Activated CD4-positive, alpha-beta T cell treated with anti-CD3 and anti-CD28 coated beads for 1 hour (primary cell): ENCODE measurements around the gene EZH1.
"Not testable (repeated sequence)": the region's sequence is repeated elsewhere in the genome, so short reads cannot be mapped to it uniquely, and the experiment has no call there.

Experiments
- DNase-seq: peaks from one replicate; pipeline ENCODE4 v3.0.0-alpha.2; 2020

Gene EZH1

DNA sequence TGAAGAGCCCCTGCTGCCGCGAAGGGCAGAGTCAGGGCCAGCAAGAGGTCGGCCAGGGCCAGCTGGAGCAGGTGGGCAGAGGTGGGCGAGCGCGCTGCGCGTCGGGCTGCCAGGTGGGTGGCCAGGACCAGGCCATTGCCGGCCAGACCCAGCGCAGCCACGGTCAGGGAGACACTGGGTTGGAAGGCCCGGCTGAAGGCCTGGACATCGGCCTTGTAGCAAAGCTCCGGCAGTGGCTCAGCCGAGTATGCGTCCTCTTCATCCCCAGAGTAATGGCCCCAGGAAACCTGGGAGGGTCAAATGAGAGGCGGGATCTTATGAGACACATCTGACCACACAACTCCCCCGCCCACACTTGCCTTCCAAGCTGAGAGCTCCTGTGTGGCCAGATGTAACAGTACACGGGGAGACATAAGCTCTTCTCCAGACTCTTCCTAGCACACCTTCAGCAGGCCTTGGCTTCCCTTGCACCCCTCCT, 64.5 kb downstream of the EZH1 start:
- no peak for DNase-seq

DNA sequence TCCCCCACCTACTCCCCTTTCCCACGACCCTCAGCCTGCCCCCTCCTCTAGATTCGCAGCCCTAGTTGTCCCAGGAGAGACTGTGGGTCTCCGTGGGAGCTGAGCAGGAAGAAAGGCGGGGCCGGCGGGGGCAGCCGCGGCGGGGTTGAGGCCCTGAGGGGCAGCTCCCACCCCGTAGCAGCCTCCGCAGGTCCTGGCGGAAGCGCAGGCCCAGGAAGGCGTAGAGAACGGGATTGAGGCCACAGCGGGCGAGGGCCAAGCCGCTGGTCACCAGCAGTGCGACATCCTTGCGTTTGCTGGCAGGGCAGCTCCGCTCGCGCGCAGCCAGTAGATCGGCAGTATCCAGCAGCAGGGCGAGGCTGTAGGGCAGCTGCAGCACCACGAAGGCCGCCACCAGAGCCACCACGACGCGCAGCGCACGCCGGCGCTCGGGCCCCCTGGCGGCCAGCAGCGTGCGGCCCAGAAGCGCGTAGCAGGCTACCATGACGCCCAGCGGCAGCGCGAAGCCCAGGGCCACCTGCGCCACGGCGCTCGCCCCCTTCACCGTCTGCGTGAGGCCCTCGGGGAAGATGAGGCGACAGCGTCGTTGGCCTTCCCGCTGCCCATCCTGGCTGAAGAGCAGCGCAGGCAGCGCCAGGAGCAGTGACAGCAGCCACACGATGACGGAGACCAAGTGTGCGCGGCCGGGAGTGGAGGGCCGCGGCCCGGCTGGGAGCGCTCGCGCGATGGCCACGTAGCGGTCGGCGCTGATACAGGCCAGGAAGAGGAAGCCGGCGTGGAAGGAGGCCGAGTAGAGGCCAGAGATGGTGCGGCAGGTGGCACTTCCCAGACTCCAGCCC, 65.1 kb downstream of the EZH1 start:
- DNase-seq, result peak; percentile 62

DNA sequence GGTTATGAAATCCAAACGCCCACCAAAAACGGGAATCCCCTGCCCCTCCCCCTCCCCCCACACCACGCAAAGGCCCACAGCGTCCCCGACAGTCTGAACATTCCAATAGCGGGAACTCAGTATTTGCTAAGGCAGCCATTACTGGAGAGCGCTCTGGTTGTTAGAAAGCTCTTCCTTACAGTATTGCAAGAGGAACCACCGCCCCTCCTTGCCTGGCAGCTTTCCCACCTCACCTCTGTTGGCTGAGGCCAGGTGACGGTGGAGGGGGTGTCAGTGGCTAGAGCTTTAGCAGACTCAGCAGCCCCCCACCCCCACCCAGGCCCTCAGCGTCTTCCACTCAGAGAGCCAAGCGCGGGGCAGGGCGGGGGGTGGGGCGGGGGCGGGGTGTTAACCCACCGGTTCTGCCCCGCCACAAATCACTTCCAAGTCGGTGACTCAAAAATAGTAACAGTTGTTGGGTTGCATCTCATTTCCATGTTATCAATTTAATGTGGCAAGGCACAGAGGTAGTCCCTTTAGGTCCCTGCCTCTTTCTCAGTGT, 65.8 kb downstream of the EZH1 start:
- no peak for DNase-seq

DNA sequence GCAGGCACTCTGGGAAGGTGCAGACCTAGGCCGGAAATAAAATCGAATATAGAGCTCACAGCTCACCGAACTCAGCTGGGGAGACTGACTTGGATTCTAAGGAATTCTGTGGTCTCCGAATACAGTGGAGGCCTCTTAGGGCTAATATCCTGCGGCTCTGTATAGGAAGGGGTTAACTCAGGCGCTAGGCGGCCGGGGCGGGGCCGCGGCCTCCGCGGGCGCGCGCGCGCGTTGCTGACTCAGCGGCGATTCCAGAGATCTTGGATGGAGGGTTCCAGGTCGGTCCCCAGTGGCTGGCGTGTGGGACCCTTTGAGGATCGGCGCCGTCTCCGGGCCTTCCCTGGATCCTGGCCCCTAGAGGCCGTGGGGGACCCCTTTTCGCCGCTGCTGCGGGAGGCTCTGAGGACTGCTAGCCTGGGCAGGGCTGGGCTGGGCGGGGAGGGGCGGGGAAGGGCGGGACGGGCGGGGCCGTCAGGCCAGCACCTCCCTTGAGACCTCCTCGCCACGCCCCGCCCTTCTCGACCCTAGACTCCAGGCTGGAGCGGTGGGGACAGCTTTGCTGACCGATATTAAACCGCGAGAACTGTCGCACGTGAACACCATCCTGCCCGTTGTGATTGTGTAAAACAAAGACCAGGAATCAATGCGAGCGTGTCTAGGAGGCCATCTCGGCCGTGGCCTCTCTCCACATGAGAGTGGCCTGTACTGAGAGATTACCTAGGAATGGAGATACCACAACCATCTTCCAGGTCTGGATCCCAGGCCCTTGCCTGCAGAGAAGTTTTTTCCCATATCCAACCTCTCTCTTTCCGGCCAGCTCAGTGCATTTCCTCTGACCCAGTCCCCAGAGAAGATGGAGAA, 66.7 kb downstream of the EZH1 start:
- DNase-seq, result peak; percentile 59

DNA sequence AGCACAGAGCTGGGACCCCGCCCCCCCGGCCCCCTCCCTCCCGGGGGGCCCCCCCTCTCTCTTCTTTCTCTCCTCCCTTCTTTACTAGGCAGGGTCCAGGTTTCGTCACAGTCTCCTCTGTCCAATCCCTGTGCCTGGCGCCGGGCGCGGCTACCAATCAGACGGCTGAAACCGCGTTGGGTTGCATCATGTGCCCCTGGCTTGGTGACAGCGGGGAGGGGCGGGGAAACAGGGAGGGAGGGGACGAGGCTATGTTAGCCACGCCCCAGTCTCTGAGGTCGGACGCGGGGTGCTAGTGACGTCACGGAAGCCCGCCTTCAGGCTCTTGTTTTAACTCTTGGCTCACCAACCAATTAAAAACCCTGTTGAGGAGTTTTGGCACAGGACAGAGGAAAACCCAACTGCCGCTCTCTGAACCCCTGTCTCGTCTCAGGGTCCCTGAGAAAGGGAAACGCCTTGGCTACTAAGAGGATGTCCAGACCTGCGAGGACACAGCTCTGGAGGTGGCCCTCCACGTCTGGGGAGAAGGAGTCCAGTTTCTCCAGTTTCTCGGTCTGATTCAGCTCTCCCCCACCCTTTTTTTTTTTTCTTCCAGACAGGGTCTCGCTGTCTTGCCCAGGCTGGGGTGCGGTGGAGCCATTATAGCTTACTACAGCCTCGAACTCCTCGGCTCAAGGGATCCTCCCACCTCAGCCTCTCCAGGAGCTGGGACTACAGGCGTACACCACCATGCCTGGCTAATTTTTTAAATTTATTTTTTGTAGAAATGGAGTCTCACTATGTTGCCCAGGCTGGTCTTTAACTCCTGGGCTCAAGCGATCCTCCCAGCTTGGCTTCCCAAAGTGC, 67.6 kb downstream of the EZH1 start:
- DNase-seq, result peak; percentile 97

DNA sequence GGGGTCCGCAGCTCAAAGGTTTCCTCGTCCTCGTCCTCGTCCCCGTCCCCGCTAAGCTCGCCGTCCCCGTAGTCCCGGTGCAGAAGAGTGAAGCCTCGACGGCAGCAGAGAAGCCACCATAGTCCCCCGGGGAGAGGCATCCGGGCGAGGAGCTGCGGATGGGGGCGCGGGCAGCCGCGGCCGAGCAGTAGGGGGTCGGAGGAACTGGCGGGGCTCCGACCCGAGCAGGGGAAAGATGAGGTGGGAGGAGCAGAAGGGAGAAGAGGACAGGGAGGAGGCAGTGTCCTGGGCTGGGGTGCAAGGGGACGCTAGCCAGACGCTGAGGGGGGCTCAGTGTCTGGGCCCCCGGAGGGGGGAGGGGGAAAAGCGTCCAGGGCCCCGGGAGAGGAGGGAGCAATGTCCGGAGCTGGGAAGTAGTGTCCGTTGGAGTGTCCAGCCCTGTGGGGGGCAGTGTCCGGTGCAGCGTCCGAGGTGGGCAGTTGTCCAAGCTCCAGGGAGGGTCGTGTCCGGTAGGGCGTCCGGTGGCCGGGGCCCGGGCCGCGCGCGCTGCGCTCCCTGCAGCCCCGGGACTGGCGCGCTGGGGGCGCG, 68.3 kb downstream of the EZH1 start, which contains the start of gene PLEKHH3:
Gene PLEKHH3, minus strand, starts transcription at position 571 of the 588 bp plus-strand sequence. Its CDS starts 431 bp downstream, at position 140.
- DNase-seq, result no peak

DNA sequence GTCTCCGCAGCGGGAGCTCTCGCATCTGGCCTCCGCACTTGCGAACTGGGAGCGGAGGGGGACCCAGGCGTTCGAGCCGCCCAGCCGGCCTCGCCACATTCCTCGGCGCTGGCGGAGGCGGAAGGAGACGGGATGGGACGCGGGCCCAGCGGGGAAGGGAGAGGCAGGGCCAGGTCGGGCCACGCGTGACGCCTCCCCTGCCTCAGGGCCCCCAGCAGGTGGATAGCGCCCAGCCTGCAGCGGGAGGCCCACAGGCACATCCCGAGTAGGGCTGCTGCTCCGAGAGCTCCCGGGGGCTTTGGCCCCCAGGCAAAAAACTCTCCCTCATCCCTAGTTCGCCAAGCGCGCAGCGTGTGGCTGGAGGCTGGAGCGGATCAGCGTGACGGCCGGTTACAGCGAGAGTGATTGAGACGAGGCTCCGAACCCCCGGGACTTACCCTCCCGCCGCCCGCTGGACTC, 68.8 kb downstream of the EZH1 start:
- no peak for DNase-seq

DNA sequence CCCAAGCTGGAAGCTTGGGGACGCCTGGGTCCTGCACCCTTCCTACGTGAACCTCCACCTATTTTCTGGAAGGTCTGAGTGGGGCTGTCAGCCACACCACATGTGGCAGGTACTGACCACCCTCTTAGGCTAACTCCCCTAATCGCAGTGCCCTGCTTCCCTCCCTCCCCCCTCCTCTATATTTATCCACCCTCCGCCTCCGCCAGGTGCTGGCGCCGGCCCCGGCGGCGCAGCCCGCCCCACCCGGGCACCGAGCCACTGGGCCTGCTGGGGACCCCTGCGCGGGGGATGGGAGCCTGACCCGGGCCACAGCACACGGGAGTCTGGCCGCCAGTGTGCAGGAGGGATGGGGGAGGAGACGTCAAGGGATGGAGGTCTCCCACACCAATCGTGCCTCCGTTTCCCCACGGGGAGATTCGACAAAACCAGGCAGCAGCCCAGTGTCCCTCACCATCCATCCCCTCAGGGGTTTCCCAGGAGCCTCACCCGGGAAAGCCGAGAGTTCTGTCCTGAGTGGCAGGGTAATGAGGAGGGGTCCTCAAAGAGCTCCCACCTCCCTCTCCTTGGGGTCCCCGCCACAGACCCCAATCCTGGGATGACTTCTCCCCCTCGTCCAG, 69.4 kb downstream of the EZH1 start:
- DNase-seq, result no peak

DNA sequence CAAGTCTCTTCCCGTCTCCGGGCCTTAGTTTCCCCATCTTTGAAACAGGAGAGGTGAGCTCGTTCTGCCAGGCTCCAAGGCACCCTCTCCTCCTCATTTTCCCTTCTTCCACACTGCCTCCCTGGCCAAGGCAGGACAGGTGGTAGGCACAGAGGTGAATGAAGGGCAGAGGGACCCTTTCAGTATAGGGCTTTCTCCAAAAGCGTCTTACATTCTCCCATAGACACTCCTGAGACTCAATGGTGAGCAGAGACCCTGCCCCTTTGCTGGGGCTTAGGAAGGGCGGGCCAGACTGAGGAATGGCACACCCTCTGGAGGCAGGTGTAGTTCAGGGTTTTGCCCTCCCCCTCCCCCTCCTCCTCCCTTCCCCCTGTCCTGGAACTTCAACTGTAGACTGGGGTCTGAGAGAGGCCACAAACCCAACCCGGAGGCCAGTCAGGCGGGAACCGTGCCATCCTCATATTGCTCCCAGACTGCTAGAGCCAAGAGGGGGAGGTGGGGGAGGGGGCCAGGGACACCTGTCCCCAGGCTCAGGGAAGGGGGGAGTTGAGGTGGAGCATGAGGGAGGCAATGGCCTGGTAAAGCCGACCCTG, 70.0 kb downstream of the EZH1 start:
- DNase-seq, result no peak

DNA sequence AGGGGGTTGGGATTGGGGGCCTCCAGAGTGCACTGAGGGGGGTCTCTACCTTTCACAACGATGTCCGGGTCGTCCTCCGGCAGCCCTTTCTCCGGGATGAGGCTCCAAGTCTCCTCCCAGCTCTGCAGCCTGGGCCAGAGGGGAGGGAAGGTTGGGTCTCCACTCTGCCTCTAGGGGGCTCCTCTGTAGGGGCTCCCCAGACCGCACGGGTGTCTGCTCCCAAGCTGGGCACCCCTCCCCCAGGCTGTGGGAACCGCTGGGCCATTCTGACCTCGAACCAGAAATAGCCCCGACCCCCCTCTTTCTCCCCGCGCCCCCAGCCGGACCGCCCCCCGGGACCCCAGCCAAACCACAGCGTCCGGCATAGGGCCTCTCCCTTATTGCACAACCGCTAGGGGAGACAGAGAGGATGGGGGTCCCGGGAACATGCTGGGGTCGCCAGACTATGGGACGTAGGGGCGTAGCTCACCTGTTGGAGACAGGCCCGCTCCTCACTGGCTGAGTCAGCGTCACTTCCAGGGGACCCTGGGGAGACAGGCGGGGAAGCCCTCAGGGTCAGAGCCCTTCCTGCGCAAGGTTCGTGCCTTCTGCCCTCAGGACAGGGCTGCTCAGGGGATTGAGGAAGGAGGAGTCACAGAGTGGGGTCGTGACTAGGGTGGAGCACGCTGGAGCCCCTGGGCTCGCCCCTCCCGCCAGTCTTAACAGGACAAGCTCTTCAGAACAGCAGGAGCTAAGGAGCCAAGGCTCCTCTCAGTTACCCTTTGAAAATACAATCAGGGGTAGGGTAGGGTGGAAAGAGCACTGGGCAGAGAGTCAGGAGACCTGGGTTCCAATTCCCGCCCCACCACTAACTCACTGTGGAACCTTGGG, 70.7 kb downstream of the EZH1 start:
- DNase-seq, result no peak

DNA sequence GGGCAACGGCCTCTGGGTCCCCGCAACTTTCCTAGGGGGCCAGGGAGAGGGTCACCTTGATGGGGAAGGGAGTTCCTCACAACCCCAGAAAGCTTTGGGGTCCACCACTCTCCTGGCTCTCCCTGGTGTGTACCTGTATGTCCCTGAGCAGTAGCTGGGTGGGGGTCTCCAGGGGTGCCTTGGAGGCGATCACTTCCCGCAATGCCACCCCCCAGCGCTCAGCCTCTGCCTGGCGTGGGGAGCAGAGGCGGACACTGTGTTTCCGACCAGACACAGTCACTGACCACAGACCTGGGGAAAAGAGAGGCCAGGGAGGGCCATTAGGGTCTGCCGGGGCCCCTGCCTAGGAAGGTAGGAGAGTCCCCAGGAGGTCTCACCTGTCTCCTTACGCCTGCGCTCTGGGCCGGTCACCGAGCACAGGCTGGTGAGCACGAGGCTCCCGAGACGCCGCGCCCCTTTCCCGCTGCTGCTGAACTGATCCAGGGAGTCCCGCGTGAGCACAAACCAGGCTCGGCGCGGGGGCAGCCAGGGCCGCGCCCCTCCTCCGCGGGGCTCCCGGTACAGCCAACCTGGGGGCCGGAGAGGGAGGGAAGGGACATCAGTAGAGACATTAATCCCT, 71.5 kb downstream of the EZH1 start:
- DNase-seq, result no peak

DNA sequence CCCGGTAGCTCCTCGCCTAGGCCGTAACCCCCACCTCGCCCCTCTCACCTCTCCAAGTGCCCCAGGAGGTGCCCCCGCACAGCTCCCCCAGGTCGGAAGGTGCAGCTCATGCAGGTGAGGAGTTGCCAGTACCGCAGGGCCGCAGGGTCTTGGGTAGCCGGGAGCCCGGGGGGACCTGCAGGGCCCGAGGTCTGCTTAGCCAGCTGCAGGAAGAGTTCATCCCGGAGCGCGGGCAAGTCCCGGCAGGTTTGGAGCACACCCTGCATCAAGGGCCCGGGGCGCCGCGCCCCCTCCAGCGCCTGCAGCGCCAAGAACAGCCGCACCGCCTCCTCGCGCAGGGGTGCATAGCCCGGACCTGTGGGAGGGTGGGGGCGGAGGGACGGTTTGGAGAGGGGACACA, 72.8 kb downstream of the EZH1 start:
- DNase-seq, result no peak

DNA sequence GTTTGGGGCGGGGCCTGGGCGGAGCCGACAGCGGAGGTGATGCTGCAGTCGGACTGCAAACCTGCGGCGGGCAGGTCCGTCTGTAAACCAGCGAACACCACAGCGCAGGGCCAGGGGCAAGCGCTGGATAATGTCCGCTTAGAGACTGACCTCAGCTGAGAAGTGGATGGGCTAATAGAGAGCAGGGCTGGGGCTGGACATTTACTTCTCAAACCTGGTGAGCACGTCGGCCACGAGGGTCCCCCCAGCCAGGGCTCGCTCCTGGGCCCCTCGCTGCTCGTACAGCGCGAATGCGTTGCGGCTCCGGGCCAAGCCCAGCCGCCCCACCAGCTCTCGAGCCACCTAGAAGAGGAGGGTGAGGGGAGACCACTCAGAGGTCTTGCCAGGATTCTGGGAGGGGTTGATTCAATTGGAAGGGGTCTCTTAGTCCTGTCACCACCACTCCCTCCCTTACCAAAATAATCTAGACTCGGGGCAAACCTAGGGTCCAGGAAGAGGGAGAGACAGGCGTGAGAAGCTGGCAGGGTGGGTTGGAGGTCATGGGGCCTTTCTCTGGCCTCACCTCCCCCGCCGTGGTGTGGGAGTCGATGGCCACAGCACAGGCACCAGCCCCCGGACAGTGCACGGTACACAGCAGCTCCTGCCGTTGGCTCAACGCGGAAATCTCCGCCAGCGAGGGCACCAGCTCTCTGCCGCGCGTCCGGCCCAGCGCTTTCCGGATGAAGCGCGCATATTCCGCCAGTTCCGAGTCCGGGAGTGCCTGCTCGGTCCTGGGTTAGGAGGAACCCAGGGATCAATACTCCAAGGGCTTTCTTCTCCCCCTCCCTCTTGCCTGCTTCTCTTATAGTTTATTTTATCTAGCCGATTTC, 73.8 kb downstream of the EZH1 start:
- DNase-seq, result no peak

DNA sequence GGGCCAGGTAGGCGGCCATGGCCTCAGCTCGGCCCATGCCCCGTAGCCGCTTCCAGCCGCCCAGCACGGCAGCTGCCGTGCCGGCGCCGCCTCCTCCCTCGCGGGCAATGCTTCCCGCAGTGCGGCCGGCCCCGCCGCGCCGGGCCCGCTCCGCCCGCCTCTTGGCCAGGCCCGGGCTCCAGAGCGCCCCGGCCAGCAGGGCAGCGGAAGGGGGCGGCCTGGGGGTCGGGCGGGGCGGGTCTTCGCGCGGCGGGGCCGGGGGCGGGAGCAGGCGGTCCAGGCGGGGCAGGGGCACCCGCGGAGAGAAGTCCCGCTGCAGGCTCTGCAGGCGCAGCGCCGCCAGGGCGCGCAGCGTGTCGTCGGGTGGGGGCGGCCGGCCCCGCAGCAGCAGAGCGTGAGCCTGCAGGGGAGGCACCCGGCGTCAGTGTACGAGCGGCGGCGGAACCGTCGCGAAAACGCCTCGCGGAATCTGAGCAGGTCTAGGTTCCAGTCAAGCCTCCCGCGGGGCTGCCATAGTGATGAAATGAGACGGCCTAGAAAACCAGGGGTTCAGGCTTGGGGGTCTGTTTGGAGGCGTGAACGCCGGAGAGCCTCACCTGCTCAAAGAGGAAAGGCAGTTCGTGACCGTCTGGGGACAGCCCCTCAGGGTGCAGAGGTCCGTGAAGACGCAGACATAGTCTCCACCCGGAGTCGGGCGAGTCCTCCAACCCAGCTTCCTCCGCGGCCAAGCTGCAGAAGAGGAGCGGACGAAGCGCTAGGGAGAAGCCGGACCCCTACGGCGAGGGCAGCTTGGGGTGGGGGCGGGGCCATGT, 74.7 kb downstream of the EZH1 start:
- DNase-seq, result no peak

DNA sequence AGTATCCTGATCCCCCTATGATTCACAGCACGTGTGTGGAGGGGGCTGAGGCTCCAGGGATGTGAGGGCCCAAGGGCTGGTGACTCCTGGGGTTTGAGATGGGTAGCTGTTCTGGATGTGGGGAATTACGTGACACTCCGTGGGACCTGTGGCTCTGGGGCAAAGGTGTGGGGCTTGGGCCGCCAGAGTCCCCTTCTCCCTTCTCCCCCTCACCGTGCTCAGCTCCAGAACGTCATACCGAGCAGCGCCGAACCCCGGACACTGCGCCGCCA, 75.2 kb downstream of the EZH1 start:
- no peak for DNase-seq

DNA sequence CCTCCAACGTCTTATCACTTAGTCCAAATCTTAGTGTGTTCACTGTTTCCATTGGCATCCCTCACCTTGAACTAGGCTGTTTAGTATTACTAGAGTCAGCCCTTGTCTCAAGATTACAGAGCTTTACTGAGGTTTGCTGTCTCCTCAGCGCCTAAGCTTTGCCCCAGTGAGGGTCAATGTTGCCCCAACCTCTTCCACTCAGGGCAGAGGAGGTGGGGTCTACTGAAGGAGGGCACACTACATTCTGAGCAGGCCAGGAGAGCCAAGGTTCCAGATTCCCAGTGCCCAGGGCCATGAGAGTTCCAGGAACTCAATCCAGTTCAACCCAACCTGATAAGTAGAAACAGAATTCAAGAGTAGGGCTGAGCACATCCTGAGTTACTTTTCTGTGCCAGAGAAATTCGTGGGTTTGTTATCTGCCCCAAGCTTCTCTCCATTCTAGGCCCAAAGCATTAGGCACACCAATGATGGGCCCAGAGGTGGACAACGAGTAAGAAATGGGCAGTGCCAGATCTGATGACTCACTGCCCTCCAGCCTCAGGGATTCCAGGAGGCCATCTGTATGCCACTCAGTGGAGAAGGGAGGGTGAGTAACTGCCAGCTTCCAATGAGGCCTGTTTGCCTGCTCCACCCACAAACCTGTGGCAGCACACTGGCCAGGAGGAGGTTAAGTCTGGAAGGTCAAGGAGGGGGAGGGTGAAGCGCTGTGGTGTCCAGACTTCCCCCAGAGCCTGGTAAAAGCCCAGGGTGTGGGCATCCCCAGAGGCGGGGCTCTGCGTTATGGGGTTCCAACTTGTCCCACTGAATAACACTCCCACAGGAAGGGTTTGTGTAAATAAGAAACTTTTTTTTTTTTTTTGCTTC, 77.5 kb downstream of the EZH1 start:
- no peak for DNase-seq

DNA sequence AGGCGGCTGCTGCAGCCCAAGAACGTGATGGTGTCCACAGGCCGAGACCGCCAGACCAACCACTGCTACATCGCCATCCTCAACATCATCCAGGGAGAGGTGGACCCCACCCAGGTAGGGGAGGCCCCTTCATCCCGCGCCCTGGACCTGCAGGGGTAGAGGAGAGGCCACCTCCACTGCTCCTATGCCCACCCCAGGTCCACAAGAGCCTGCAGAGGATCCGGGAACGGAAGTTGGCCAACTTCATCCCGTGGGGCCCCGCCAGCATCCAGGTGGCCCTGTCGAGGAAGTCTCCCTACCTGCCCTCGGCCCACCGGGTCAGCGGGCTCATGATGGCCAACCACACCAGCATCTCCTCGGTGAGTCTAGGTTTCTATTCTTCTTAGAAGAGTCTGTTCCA, 78.7 kb downstream of the EZH1 start:
- not testable (repeated sequence) for DNase-seq
